DOHH2 (cell line): ENCODE data around the gene WDR64.

Experiments used
- H3F3A ChIP-seq: fragments of 200-600 bp; sonication (generic), shearing (Covaris generic); 2 replicates; pipeline ENCODE4 v1.6.0; 2016; ENCODE audit warnings: antibody characterized with exemption, mild to moderate bottlenecking; ENCODE audit not compliant: control insufficient read depth, insufficient read depth
- H3K27ac ChIP-seq: fragments of 200-600 bp; sonication (generic); 2 replicates; pipeline ENCODE4 v1.5.1; 2014; ENCODE audit warnings: low read depth, mild to moderate bottlenecking, low read length, moderate library complexity
- H3K27me3 ChIP-seq: fragments of 200-600 bp; sonication (generic); 2 replicates; pipeline ENCODE4 v1.6.1; 2014; ENCODE audit warnings: mild to moderate bottlenecking, low read length, mixed read lengths; ENCODE audit not compliant: control insufficient read depth
- H3K36me3 ChIP-seq: fragments of 200-600 bp; sonication (generic); 2 replicates; pipeline ENCODE4 v1.6.1; 2014; ENCODE audit warnings: mild to moderate bottlenecking, low read length, moderate library complexity, mixed read lengths; ENCODE audit not compliant: control insufficient read depth
- H3K4me1 ChIP-seq: fragments of 200-600 bp; sonication (generic); 2 replicates; pipeline ENCODE4 v1.6.1; 2014; ENCODE audit warnings: mild to moderate bottlenecking, low read length, mixed read lengths; ENCODE audit not compliant: control insufficient read depth
- H3K4me2 ChIP-seq: fragments of 200-600 bp; sonication (generic); 2 replicates; pipeline ENCODE4 v1.6.0; 2014; ENCODE audit warnings: mild to moderate bottlenecking, low read length, moderate library complexity
- H3K4me3 ChIP-seq: fragments of 200-600 bp; sonication (generic); 2 replicates; pipeline ENCODE4 v1.5.1; 2014; ENCODE audit warnings: mild to moderate bottlenecking, low read length, mixed read lengths
- H3K79me2 ChIP-seq: fragments of 200-600 bp; sonication (generic); 2 replicates; pipeline ENCODE4 v1.6.1; 2014; ENCODE audit warnings: mild to moderate bottlenecking, low read length, mixed read lengths; ENCODE audit not compliant: control insufficient read depth
- H3K9me2 ChIP-seq: fragments of 200-600 bp; sonication (generic); replicated peaks from 2 replicates; pipeline ENCODE4 v1.6.1; 2014; ENCODE audit warnings: mild to moderate bottlenecking, low read length, mixed read lengths; ENCODE audit not compliant: control insufficient read depth
- H3K9me3 ChIP-seq: fragments of 200-600 bp; sonication (generic); 2 replicates; pipeline ENCODE4 v1.6.1; 2014; ENCODE audit warnings: antibody characterized with exemption, low read length, mixed read lengths; ENCODE audit not compliant: control insufficient read depth, insufficient read depth
- H4K20me1 ChIP-seq: fragments of 200-600 bp; sonication (generic); 2 replicates; pipeline ENCODE4 v1.6.0; 2014; ENCODE audit warnings: low read depth, mild to moderate bottlenecking, antibody characterized with exemption, low read length, moderate library complexity; ENCODE audit not compliant: control insufficient read depth, insufficient read depth
- CTCF ChIP-seq: fragments of 200-600 bp; sonication (generic); IDR thresholded peaks from one replicate; pipeline ENCODE4 v1.5.1; 2014; ENCODE audit warnings: antibody characterized with exemption, mild to moderate bottlenecking, low read depth, low read length; ENCODE audit not compliant: poor library complexity, severe bottlenecking
- EZH2phosphoT487 ChIP-seq: fragments of 200-600 bp; sonication (generic); IDR thresholded peaks from 2 replicates; pipeline ENCODE4 v1.6.1; 2017; ENCODE audit warnings: borderline replicate concordance, mild to moderate bottlenecking, antibody characterized with exemption, low read length, moderate library complexity, mixed read lengths

The WDR64 gene

GRCh38 chr1:241675983-241676382 lies 23.9 kb downstream of the WDR64 start:
- no peaks in the 10 kb centered on the region for H4K20me1 ChIP-seq
- TF ChIP-seq EZH2phosphoT487 (no peak), CTCF (no peak)
- H3K4me3 ChIP-seq = no peak overlapping the region
- peaks cover 4% of the 10 kb centered on the region; the same call in 1 of the 2 replicates for H3K4me1 ChIP-seq
- H3K9me3 ChIP-seq = no peaks in the 10 kb centered on the region
- no peak overlapping the region for H3K4me2 ChIP-seq
- H3K79me2 ChIP-seq = no peaks in the 10 kb centered on the region
- no peaks in the 10 kb centered on the region for H3K9me2 ChIP-seq
- peaks cover 16% of the 10 kb centered on the region for H3K27me3 ChIP-seq
- H3F3A ChIP-seq = no peaks in the 10 kb centered on the region
- H3K27ac ChIP-seq = no peak overlapping the region
- H3K36me3 ChIP-seq = no peaks in the 10 kb centered on the region

- H3K27ac ChIP-seq = no peak overlapping the region
- H3K9me3 ChIP-seq = no peaks in the 10 kb centered on the region
- H3K4me3 ChIP-seq = no peak overlapping the region
- H3K27me3 ChIP-seq = peaks cover 16% of the 10 kb centered on the region
- H3F3A ChIP-seq = no peaks in the 10 kb centered on the region
- no peaks in the 10 kb centered on the region for H3K9me2 ChIP-seq
- no peaks in the 10 kb centered on the region for H3K36me3 ChIP-seq
- no peaks in the 10 kb centered on the region for H3K79me2 ChIP-seq
- peaks cover 4% of the 10 kb centered on the region; the same call in 1 of the 2 replicates for H3K4me1 ChIP-seq
- TF ChIP-seq EZH2phosphoT487 (no peak), CTCF (no peak)
- no peak overlapping the region for H3K4me2 ChIP-seq
- H4K20me1 ChIP-seq = no peaks in the 10 kb centered on the region
Observed at GRCh38 chr1:241677201-241677600, 25.1 kb downstream of the WDR64 start.

GRCh38 chr1:241678536-241678935 lies 26.5 kb downstream of the WDR64 start:
- H3K36me3 ChIP-seq = no peaks in the 10 kb centered on the region
- no peak overlapping the region for H3K4me2 ChIP-seq
- H3K27me3 ChIP-seq = peaks cover 16% of the 10 kb centered on the region
- H3K4me1 ChIP-seq = peaks cover 4% of the 10 kb centered on the region; the same call in 1 of the 2 replicates
- H4K20me1 ChIP-seq = no peaks in the 10 kb centered on the region
- H3K27ac ChIP-seq = no peak overlapping the region
- H3K9me3 ChIP-seq = no peaks in the 10 kb centered on the region
- no peaks in the 10 kb centered on the region for H3K79me2 ChIP-seq
- TF ChIP-seq CTCF (no peak), EZH2phosphoT487 (no peak)
- no peak overlapping the region for H3K4me3 ChIP-seq
- no peaks in the 10 kb centered on the region for H3K9me2 ChIP-seq
- no peaks in the 10 kb centered on the region for H3F3A ChIP-seq

GRCh38 chr1:241679404-241679803 lies 27.3 kb downstream of the WDR64 start:
- Histone ChIP-seq H3K4me2 (no peak overlapping the region), H4K20me1 (no peaks in the 10 kb centered on the region), H3K4me3 (no peak overlapping the region), H3K27me3 (peaks cover 16% of the 10 kb centered on the region), H3K9me2 (no peaks in the 10 kb centered on the region), H3K27ac (no peak overlapping the region), H3K79me2 (no peaks in the 10 kb centered on the region), H3K9me3 (no peaks in the 10 kb centered on the region), H3K4me1 (peaks cover 4% of the 10 kb centered on the region; the same call in 1 of the 2 replicates), H3F3A (no peaks in the 10 kb centered on the region), H3K36me3 (no peaks in the 10 kb centered on the region)
- TF ChIP-seq EZH2phosphoT487 (no peak), CTCF (no peak)
